Smooth muscle cell (in vitro differentiated cells): ENCODE data around the gene STK11. TPM values are rescaled to one million over a fixed set of nuclear protein-coding genes. Genes with fewer than 3 reads are reported as not detected.
A peak's percentile ranks its signal among the peaks of the same experiment; 100 is the strongest.

Experiments used
- DNase-seq: peaks from one replicate; lab custom pipeline; 2025; ENCODE audit not compliant: unreplicated experiment; lab: John Stamatoyannopoulos, UW
- H2AFZ ChIP-seq: fragments of 200-600 bp; sonication (generic); 2 replicates; pipeline ENCODE4 v1.6.0; 2016; ENCODE audit warnings: antibody characterized with exemption, low read depth, mild to moderate bottlenecking
- H3F3A ChIP-seq: fragments of 200-600 bp; sonication (generic); 2 replicates; pipeline ENCODE4 v1.6.0; 2017; ENCODE audit warnings: antibody characterized with exemption, low read depth
- H3K27ac ChIP-seq: fragments of 200-600 bp; sonication (generic); 2 replicates; pipeline ENCODE4 v1.5.1; 2016; ENCODE audit warnings: low read depth, mild to moderate bottlenecking
- H3K27me3 ChIP-seq: fragments of 200-600 bp; sonication (generic); 2 replicates; pipeline ENCODE4 v1.6.1; 2016; ENCODE audit warnings: low read depth, mild to moderate bottlenecking
- H3K36me3 ChIP-seq: fragments of 200-600 bp; sonication (generic); 2 replicates; pipeline ENCODE4 v1.5.1; 2016; ENCODE audit warnings: low read depth
- H3K4me1 ChIP-seq: fragments of 200-600 bp; sonication (generic); 2 replicates; pipeline ENCODE4 v1.5.1; 2016; ENCODE audit warnings: low read depth
- H3K4me2 ChIP-seq: fragments of 200-600 bp; sonication (generic); 2 replicates; pipeline ENCODE4 v1.6.0; 2016; ENCODE audit warnings: mild to moderate bottlenecking
- H3K4me3 ChIP-seq: fragments of 200-600 bp; sonication (generic); 2 replicates; pipeline ENCODE4 v1.5.1; 2016; ENCODE audit warnings: mild to moderate bottlenecking
- H3K79me2 ChIP-seq: fragments of 200-600 bp; sonication (generic); 2 replicates; pipeline ENCODE4 v1.6.0; 2016; ENCODE audit warnings: low read depth, mild to moderate bottlenecking
- H3K9ac ChIP-seq: fragments of 200-600 bp; sonication (generic); 2 replicates; pipeline ENCODE4 v1.6.0; 2016; ENCODE audit warnings: low read depth
- H3K9me3 ChIP-seq: fragments of 200-600 bp; sonication (generic); replicated peaks from 2 replicates; pipeline ENCODE4 v1.5.1; 2016; ENCODE audit warnings: low read depth
- H4K20me1 ChIP-seq: fragments of 200-600 bp; sonication (generic); 2 replicates; pipeline ENCODE4 v1.6.0; 2016; ENCODE audit warnings: low read depth
- CTCF ChIP-seq: fragments of 200-600 bp; sonication (generic); IDR thresholded peaks from 2 replicates; pipeline ENCODE4 v1.5.1; 2017; ENCODE audit warnings: borderline replicate concordance, mild to moderate bottlenecking, antibody characterized with exemption; ENCODE audit not compliant: insufficient read depth, poor library complexity, severe bottlenecking
- WGBS: methylation state at CpG from one replicate; pipeline ENCODE4 v1.1.7; 2016; ENCODE audit warnings: low lambda C conversion rate; 5-methylcytosine and 5-hydroxymethylcytosine counted together
- polyA plus RNA-seq: library from polyadenylated mRNA; unstranded; fragments of >200 nt; fragmentation: Nextera tagmentation; extraction: Ambion mirVana; gene quantifications from 2 replicates; pipeline ENCODE4 v1.2.1, GENCODE V29; 2016
- total RNA-seq: library from RNA; depleted of rRNA; stranded (reverse); fragments of >200 nt; gene quantifications from 2 replicates; pipeline ENCODE4 v1.2.3, GENCODE V29; 2014

Gene STK11
- total and polyA plus RNA-seq, 2 experiments from 2014 or later: 23.6 to 62.3 TPM

GRCh38 chr19:1239420-1239795 is 33.8 kb downstream of the STK11 start:
- Histone ChIP-seq H3K36me3 (no peaks in the 10 kb centered on the region), H3K9me3 (no peaks in the 10 kb centered on the region), H3F3A (peaks cover 19% of the 10 kb centered on the region), H3K79me2 (peaks cover 25% of the 10 kb centered on the region), H3K27ac (peak overlapping the region; percentile 88), H2AFZ (no peak overlapping the region), H3K4me2 (peak overlapping the region; percentile 94), H3K27me3 (no peaks in the 10 kb centered on the region), H3K4me3 (no peak overlapping the region), H3K9ac (peak overlapping the region; percentile 43), H4K20me1 (peaks cover 28% of the 10 kb centered on the region), H3K4me1 (peaks cover 15% of the 10 kb centered on the region)
- DNase-seq: no peak
- TF ChIP-seq CTCF: no peak
- WGBS: 84% methylated on average over 11 of the region's 11 CpGs

- Histone ChIP-seq H3K4me2 (peak overlapping the region; percentile 94), H4K20me1 (peaks cover 27% of the 10 kb centered on the region), H3K36me3 (no peaks in the 10 kb centered on the region), H3K79me2 (peaks cover 25% of the 10 kb centered on the region), H3K27me3 (no peaks in the 10 kb centered on the region), H3K9me3 (no peaks in the 10 kb centered on the region), H3K9ac (peak overlapping the region; percentile 43), H2AFZ (peak overlapping the region; percentile 30), H3K27ac (peak overlapping the region; percentile 88), H3K4me1 (peaks cover 15% of the 10 kb centered on the region), H3K4me3 (peak overlapping the region; percentile 48), H3F3A (peaks cover 19% of the 10 kb centered on the region)
- peak; percentile 85 for DNase-seq
- TF ChIP-seq CTCF: peak; percentile 95
- 12% methylated on average over 68 of the region's 84 CpGs for WGBS
Measured at GRCh38 chr19:1239796-1240737, 34.5 kb downstream of the STK11 start.

GRCh38 chr19:1240925-1241324 is 35.3 kb downstream of the STK11 start:
- 82% methylated on average over 15 of the region's 15 CpGs for WGBS
- Histone ChIP-seq H3K4me3 (peak overlapping the region; percentile 75), H3K27ac (peak overlapping the region; percentile 36), H3K27me3 (no peaks in the 10 kb centered on the region), H3K4me1 (peaks cover 15% of the 10 kb centered on the region), H3K79me2 (peaks cover 21% of the 10 kb centered on the region), H3K36me3 (no peaks in the 10 kb centered on the region), H3F3A (peaks cover 19% of the 10 kb centered on the region), H3K9ac (no peak overlapping the region), H2AFZ (no peak overlapping the region), H3K9me3 (no peaks in the 10 kb centered on the region), H3K4me2 (peak overlapping the region; percentile 94), H4K20me1 (peaks cover 19% of the 10 kb centered on the region)
- TF ChIP-seq CTCF: no peak
- no peak for DNase-seq
